ENCODE measurements around the gene PERM1.

DNA sequence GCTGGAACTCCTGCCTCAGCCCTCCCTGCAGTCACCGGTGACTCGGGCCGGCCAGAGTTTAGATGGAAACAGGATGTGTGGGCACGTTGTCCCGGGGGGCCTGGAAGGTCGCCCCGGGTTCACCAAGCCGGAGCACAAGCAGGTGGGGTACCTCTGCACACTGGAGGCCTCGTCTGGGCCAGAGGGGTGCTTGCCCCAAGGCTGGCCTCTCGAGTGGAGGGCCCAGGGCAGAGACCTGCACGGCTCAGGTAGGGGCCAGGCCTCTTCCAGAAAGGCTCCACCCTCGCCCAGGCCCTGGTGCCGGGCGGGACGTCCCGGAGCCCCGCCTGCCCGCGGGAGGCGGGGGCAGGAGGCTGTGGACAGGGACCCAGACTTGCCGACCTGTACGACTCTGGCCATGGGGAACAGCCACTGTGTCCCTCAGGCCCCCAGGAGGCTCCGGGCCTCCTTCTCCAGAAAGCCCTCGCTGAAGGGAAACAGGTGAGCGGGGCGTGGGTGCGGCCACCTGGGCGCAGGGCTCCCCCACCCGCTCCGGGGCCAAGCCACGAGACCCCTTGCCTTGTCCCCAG, 15.7 kb downstream of the PERM1 start, which contains the start of gene PLEKHN1:
- TF ChIP-seq, protein P1, sequence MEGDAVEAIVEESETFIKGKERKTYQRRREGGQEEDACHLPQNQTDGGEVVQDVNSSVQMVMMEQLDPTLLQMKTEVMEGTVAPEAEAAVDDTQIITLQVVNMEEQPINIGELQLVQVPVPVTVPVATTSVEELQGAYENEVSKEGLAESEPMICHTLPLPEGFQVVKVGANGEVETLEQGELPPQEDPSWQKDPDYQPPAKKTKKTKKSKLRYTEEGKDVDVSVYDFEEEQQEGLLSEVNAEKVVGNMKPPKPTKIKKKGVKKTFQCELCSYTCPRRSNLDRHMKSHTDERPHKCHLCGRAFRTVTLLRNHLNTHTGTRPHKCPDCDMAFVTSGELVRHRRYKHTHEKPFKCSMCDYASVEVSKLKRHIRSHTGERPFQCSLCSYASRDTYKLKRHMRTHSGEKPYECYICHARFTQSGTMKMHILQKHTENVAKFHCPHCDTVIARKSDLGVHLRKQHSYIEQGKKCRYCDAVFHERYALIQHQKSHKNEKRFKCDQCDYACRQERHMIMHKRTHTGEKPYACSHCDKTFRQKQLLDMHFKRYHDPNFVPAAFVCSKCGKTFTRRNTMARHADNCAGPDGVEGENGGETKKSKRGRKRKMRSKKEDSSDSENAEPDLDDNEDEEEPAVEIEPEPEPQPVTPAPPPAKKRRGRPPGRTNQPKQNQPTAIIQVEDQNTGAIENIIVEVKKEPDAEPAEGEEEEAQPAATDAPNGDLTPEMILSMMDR (IDR thresholded peaks at IDR 0.05) = no peak
- TF ChIP-seq POLR2A (IDR thresholded peaks at IDR 0.05) = no peak

Data from upper lobe of left lung (tissue), 4 donors.